Right lung (tissue), 5 donors: ENCODE data around the gene PTGDR. TPM values are rescaled to one million over a fixed set of nuclear protein-coding genes. Genes with fewer than 3 reads are reported as not detected.
A peak's percentile ranks its signal among the peaks of the same experiment; 100 is the strongest.

ENCODE experiments used
- DNase-seq, 2 donors: peaks; one replicate each; pipeline ENCODE4 v3.0.0-alpha.2; 2013
- polyA plus RNA-seq, 5 donors: library from polyadenylated mRNA; unstranded; fragments of 120-200 nt; gene quantifications; one replicate each; pipeline versions ENCODE4 v1.2.1 to v1.2.3, GENCODE V29; 2013; ENCODE audit warnings: inconsistent platforms in 1 of 5, low replicate concordance in 1 of 5; ENCODE audit not compliant: insufficient read length in 5 of 5, insufficient read depth in 1 of 5

The PTGDR gene
- polyA plus RNA-seq, 5 donors: 0.21 to 0.49 (median 0.26) TPM

DNA sequence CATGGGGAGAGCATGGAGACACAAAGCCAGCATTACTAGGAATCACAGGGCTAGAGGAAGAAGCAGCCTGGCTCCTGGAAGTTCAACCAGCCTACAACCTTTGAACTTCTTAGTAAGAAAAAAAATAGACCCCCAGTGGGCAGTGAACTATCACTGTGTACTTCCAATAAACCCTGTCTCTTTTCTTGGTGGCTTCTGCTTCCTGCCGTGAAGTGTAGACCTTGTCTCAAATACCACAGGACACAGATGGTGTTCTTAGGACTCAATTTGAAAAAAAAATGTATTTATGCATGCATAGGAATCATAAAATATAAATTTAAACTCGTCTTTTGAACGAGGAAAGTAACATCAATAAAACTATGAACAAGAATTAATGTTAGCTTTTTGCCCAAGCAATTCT, 43.0 kb downstream of the PTGDR start:
- DNase-seq: no peak

DNA sequence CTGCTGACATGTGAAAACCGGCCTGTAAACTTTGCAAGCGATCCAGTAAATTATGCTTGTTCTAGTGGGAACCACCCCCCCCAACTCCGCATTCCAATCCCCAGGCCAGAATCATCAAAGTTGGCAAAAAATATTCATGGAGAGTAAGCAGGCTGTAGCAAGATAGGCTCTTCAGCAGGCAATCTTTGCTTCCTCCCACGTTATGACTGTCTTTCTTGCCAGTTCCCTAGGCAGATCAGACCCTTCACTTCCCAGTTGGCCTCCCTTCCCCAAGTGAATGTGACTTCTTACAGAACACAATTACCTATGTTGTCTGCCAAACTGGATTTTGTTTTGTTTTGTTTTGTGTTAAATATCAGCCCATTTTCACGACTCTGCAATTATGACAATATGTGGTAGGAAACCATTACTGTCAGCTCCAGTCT, 45.4 kb downstream of the PTGDR start:
- peak; percentile 71 to 82 for DNase-seq

DNA sequence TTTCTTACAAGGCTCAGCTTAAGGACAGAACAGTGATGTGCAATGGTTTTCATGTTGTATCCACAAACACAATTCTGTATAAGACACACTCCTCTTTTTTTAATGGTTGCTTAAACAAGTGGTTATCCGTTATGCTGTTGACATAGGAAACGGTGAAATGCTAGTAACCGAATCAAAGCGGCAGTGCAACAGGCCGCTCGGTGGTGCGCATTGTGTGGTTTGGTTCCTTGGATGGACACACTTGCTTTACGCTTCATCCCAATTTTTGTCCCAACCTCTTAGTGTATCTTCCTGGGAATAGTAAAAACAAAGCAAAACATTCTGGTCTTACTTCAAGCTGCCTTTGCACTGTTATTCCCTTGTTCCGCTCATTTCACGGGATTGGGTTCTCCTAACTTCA, 46.0 kb downstream of the PTGDR start:
- no peak for DNase-seq

DNA sequence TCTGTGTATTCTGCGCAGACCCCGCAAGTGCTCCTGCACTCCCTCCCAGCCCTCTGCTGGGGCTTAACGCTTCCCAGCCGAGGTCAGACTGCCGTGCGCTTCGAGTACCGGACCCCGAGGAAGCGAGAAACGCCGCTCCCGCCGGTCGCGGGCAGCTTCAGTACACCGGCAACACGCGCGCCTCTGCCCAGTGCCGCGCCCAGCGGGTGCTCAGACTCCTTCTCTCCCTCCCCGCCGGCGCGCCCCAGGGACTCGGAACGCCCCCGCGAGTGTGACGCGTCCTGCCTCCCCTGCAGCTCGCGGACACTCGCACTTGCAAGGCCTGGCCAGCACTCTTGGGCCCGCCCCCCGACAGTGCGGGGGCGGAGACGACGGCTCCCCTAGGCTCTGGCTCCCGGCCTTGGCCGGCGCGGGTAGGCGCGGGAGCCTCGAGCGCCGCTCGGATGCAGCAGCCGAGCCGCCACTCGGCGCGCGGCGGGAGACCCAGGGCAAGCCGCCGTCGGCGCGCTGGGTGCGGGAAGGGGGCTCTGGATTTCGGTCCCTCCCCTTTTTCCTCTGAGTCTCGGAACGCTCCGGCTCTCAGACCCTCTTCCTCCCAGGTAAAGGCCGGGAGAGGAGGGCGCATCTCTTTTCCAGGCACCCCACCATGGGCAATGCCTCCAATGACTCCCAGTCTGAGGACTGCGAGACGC, 46.6 kb downstream of the PTGDR start, which contains the start of gene PTGER2:
PTGER2 (plus strand) TSS at position 410 of the 692 bp plus-strand sequence; CDS start at position 647, 237 bp downstream.
- DNase-seq: peak; percentile 80 to 82

DNA sequence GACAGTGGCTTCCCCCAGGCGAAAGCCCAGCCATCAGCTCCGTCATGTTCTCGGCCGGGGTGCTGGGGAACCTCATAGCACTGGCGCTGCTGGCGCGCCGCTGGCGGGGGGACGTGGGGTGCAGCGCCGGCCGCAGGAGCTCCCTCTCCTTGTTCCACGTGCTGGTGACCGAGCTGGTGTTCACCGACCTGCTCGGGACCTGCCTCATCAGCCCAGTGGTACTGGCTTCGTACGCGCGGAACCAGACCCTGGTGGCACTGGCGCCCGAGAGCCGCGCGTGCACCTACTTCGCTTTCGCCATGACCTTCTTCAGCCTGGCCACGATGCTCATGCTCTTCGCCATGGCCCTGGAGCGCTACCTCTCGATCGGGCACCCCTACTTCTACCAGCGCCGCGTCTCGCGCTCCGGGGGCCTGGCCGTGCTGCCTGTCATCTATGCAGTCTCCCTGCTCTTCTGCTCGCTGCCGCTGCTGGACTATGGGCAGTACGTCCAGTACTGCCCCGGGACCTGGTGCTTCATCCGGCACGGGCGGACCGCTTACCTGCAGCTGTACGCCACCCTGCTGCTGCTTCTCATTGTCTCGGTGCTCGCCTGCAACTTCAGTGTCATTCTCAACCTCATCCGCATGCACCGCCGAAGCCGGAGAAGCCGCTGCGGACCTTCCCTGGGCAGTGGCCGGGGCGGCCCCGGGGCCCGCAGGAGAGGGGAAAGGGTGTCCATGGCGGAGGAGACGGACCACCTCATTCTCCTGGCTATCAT, 47.3 kb downstream of the PTGDR start:
- peak in 1 of 2 donors; percentile 26 for DNase-seq

DNA sequence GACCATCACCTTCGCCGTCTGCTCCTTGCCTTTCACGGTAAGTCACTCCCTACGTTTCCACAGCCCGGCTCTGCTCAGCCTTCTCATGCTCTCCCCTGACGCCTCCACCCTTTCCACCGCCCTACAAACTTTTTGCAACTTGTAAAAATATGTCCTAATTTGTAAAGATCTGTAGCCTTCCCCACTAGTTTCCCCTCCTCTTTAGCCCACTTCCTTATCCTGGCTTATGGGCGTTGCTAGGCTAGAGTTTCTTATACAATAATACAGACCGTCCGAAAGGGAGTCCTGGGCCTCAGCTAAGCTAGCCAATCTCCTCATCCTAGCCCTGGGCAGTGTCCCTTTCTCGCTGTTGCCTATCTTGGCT, 47.8 kb downstream of the PTGDR start:
- DNase-seq: no peak

DNA sequence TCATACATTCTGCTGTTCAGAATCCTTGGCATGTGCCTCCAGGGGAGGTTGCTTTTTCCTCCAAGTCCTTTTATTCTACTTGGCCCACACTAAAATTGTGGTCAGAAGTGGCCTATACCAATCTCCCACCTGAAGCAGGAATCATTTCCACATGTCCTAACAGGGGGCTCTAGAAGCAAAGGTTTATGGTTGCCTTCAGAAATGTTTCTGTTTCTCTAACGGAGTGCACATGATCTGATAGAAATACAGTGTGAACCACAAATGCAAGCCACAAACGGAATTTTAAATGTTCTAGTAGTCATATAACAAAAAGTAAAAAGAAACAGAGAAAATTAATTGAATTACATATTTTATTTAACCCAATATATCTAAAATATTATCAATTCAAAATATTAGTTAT, 50.6 kb downstream of the PTGDR start:
- no peak for DNase-seq

DNA sequence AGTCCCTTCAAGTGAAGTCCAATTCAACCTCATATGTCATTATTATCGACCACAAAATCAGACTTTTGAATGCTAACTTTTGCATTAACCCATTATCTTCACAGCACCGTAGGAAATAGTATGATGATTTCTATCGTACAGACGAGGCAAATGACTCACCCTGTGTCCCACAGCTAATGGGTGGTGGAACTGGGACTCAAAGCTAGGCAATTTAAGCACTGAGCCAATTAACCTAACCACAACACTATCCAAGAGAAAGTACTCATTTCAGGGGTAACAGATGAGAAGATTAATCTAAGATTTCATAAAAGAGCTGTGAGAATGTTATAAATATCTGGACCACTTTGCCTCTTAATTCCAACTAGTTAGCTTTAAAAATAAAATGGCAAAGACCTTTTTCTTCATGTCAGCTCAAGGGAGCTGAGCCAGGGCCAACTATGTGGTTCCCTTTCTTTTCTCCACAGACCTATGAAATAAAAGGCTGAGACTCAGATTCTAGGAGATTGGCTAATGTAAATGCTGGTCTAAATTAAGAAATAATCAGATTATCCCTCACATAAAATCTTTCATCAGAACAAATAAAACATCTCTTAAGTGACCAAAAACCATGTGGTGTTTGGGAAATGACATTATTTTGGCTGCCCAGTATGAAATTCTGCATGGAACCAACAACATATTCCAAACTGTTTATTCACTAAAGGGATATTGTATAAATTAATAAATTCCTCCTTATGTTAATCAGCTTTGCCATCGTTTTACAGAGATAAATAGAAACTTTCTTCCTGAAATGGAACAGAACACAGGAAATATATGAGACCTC, 51.5 kb downstream of the PTGDR start:
- DNase-seq: peak in 1 of 2 donors; percentile 41

DNA sequence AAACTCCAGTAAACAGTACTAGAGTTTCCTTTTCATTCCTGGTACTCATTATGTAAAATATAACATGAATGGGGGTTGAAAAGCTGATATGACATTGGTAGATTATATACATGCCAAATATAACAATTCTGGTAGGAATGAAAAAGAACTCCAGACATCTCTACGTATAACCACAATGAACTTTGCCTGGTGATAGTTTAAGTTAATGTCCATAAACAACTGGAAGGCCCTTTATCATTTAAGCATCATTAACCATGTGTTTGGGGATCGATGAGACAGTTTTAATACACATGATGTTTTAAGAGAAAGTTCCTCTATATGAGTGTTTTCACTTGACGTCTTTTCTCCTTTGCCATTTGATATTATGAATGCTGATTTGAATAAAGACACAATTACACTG, 52.4 kb downstream of the PTGDR start:
- DNase-seq: no peak

DNA sequence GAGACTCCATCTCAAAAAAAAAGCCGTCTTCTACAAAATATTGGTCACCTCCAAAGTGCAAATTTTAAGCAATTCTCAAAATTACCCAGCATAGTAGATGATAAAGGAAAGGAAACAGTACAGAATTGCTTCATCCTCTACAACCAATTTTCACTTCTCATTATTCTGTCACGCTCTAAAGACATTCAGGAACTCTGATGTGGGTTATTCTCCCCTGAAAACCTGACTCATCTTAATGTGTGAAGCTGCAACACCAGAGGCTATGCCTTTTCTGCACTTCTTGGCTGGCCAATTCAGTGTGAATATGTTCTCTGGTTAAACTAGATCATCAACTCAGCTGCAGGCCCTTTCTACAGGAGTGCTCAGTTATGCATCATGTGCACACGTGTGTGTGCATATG, 57.6 kb downstream of the PTGDR start:
- DNase-seq: no peak

DNA sequence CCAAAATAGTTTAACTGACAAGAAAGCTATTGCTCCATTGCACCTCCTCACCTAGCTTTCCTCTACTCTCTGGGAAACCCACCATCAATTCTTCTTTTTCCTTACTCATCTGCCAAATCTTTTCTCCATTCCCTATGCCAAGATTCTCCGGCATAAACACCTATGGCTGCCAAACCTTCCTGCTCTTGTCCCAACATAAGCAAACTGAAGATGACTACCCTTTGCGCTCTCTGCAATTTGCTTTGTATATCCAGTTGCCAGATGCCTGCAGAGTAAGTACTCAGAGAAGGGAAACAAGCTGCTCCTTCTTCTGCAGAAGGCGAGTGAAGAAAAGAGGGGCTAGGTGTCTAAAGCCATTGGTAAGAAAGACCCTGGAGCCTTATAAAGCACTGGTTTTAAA, 58.1 kb downstream of the PTGDR start:
- DNase-seq: no peak

Other genes with a start within 250 kb of the PTGDR start
- gene NID2, start 198.6 kb upstream of the PTGDR start, polyA plus RNA-seq: 100 to 1,000 TPM; 191 to 560 (median 234) TPM
- gene PTGER2, start 46.6 kb downstream of the PTGDR start, polyA plus RNA-seq: 1 to 10 TPM; 3.2 to 6.8 (median 5.3) TPM